HepG2 (cell line): ENCODE measurements around the gene SYNE1. TPM values are rescaled to one million over a fixed set of nuclear protein-coding genes. Genes with fewer than 3 reads are reported as not detected.

Experiments
- ATAC-seq: fragments of 200-7000 bp; cut with Tn5 transposase; 3 replicates; pipeline ENCODE4 v1.9.1; 2020; ENCODE audit warnings: mild to moderate bottlenecking, moderate library complexity
- BruUV-seq: library from RNA; stranded (reverse); fragments of 400-500 nt; replicated peaks from 2 replicates; lab custom pipeline; 2021; lab: Mats Ljungman, UMichigan
- CTCF ChIA-PET: fragments of 300-600 bp; formaldehyde crosslinking; extraction: SDS; loops from one replicate; lab custom pipeline; 2021; ENCODE audit warnings: low total read pairs, inconsistent platforms, low intra/inter-chr PET ratio; lab: Yijun Ruan, JAX
- POLR2A ChIA-PET: fragments of 350-600 bp; sonication (Branson Sonifier 250); formaldehyde crosslinking; loops from one replicate; lab custom pipeline; 2020; ENCODE audit warnings: antibody characterized with exemption, inconsistent platforms; lab: Yijun Ruan, JAX
- DNase-seq: peaks from one replicate; pipeline ENCODE4 v3.0.0-alpha.2; 2015; ENCODE audit warnings: low spot score
- FAIRE-seq: peaks from 3 replicates; lab custom pipeline; 2011; peaks lifted over from hg19 to GRCh38; lab: Jason Lieb, UNC
- H2AFZ ChIP-seq: one replicate; pipeline ENCODE4 v1.6.1; 2011; ENCODE audit warnings: low read length, inconsistent platforms
- H3K27ac ChIP-seq: fragments of 300-600 bp; 3 replicates; pipeline ENCODE4 v1.8.0; 2011; ENCODE audit warnings: mixed run types, mild to moderate bottlenecking, mixed read lengths, low read length, inconsistent platforms; ENCODE audit not compliant: insufficient read depth; ENCODE audit errors: extremely low read length
- H3K27me3 ChIP-seq, 2 experiments: fragments of 200-600 bp in 1 of 2; 2 replicates in 1 of 2; 3 replicates in 1 of 2; pipeline versions ENCODE4 v1.6.0 to v1.8.0; 2011; ENCODE audit warnings: low read length in 2 of 2, mild to moderate bottlenecking in 2 of 2, moderate library complexity in 2 of 2, inconsistent platforms in 1 of 2; ENCODE audit not compliant: insufficient read depth in 2 of 2, control insufficient read depth in 1 of 2
- H3K36me3 ChIP-seq, 2 experiments: fragments of 200-600 bp in 1 of 2; replicated peaks in 1 of 2; 2 replicates in 1 of 2; 3 replicates in 1 of 2; pipeline versions ENCODE4 v1.5.1 to v1.8.0; 2011; ENCODE audit warnings: low read length in 2 of 2, inconsistent platforms in 1 of 2; ENCODE audit not compliant: insufficient read depth in 2 of 2, control insufficient read depth in 1 of 2
- H3K4me1 ChIP-seq: 2 replicates; pipeline ENCODE4 v1.5.1; 2012; ENCODE audit warnings: low read length, inconsistent platforms; ENCODE audit not compliant: insufficient read depth
- H3K4me2 ChIP-seq: 2 replicates; pipeline ENCODE4 v1.6.0; 2011; ENCODE audit warnings: low read depth, low read length, inconsistent platforms
- H3K4me3 ChIP-seq, 3 experiments: fragments of 200-600 bp in 1 of 3; sonication (generic), shearing (Covaris generic) in 1 of 3; replicated peaks in 1 of 3; 2 replicates each; pipeline ENCODE4 v1.5.1; 2011 to 2016; ENCODE audit warnings: low read length in 3 of 3, inconsistent platforms in 2 of 3, low read depth in 2 of 3, mild to moderate bottlenecking in 2 of 3, control low read depth in 1 of 3, mixed read lengths in 1 of 3; ENCODE audit not compliant: insufficient read depth in 1 of 3
- H3K79me2 ChIP-seq: one replicate; pipeline ENCODE4 v1.6.1; 2011; ENCODE audit warnings: low read length, inconsistent platforms; ENCODE audit not compliant: insufficient read depth
- H3K9ac ChIP-seq: 2 replicates; pipeline ENCODE4 v1.6.0; 2011; ENCODE audit warnings: mild to moderate bottlenecking, low read depth, low read length, inconsistent platforms; ENCODE audit not compliant: insufficient read depth
- H3K9me3 ChIP-seq: 2 replicates; pipeline ENCODE4 v1.5.1; 2012; ENCODE audit warnings: mild to moderate bottlenecking, low read length
- H4K20me1 ChIP-seq: 2 replicates; pipeline ENCODE4 v1.6.0; 2011; ENCODE audit warnings: inconsistent platforms, mild to moderate bottlenecking, low read length, moderate library complexity; ENCODE audit not compliant: insufficient read depth
- BRF2 ChIP-seq: sonication (generic); formaldehyde crosslinking; IDR thresholded peaks from 2 replicates; pipeline ENCODE4 v1.8.1; 2022; ENCODE audit warnings: mild to moderate bottlenecking, missing genetic modification reagents
- CTCF ChIP-seq: sonication (generic); formaldehyde crosslinking; IDR thresholded peaks from 2 replicates; pipeline ENCODE4 v1.5.0; 2020; ENCODE audit warnings: mild to moderate bottlenecking, missing genetic modification reagents, moderate library complexity
- DNMT1 ChIP-seq: sonication (generic); formaldehyde crosslinking; IDR thresholded peaks from 2 replicates; pipeline ENCODE4 v1.5.1; 2020; ENCODE audit warnings: mild to moderate bottlenecking, missing genetic modification reagents
- HBP1 ChIP-seq: IDR thresholded peaks from 2 replicates; pipeline ENCODE4 v1.6.1; 2016; ENCODE audit warnings: low read depth, control low read depth
- IRF2 ChIP-seq: IDR thresholded peaks from 2 replicates; pipeline ENCODE4 v1.6.1; 2018; ENCODE audit warnings: missing genetic modification reagents, missing compliant biosample characterization
- ISL2 ChIP-seq: sonication (generic); formaldehyde crosslinking; IDR thresholded peaks from 2 replicates; pipeline ENCODE4 v1.5.0; 2020; ENCODE audit warnings: missing genetic modification reagents
- KLF11 ChIP-seq: IDR thresholded peaks from 2 replicates; pipeline ENCODE4 v1.6.1; 2016; ENCODE audit warnings: missing compliant biosample characterization
- MIXL1 ChIP-seq: IDR thresholded peaks from 2 replicates; pipeline ENCODE4 v1.6.1; 2016
- NR2F2 ChIP-seq: IDR thresholded peaks from 2 replicates; pipeline ENCODE4 v1.6.1; 2012; ENCODE audit warnings: low read depth, inconsistent platforms, borderline replicate concordance
- SMC3 ChIP-seq: IDR thresholded peaks from 2 replicates; pipeline ENCODE4 v1.6.1; 2011; ENCODE audit warnings: low read length, improper control_type of control experiment
- STAG1 ChIP-seq: sonication (generic); formaldehyde crosslinking; IDR thresholded peaks from 2 replicates; pipeline ENCODE4 v1.4.0; 2020; ENCODE audit warnings: missing genetic modification reagents
- WGBS: methylation state at CpG from one replicate; pipeline ENCODE4 v1.1.6; 2017; ENCODE audit warnings: low lambda C conversion rate; 5-methylcytosine and 5-hydroxymethylcytosine counted together
- in situ Hi-C: cut with HindIII; loops from 2 replicates; pipeline ENCODE4 v1.10.0; 2017; ENCODE audit warnings: low pct_unique_long_range_greater_than_20kb; ENCODE audit not compliant: extremely low pct_ligation_motif_present
- intact Hi-C: fragments of 100-400 bp; cut with micrococcal nuclease; formaldehyde crosslinking; loops from one replicate; pipeline ENCODE4 v1.10.0; 2022; ENCODE audit not compliant: unreplicated experiment
- polyA plus RNA-seq, 8 experiments: library from polyadenylated mRNA; depleted of rRNA in 3 of 8; stranded (reverse) in 7 of 8; unstranded in 1 of 8; fragments of >200 nt; fragmentation: Illumina TruSeq in 4 of 8; extraction: Trizol in 4 of 8; gene quantifications; 2 replicates each; pipeline versions ENCODE4 v1.2.1 to v1.2.3, GENCODE V29; 2011 to 2016; ENCODE audit warnings: low read depth in 4 of 8, missing spikeins in 1 of 8, mixed read lengths in 1 of 8; ENCODE audit not compliant: insufficient read depth in 1 of 8
- total RNA-seq, 5 experiments: library from RNA; depleted of rRNA; stranded (reverse); fragments of >200 nt; fragmentation: Illumina TruSeq; extraction: Trizol; gene quantifications; 2 replicates each; pipeline ENCODE4 v1.2.3, GENCODE V29; 2016; ENCODE audit warnings: low read depth in 1 of 5

SYNE1 gene
- total and polyA plus RNA-seq, 2 of the 13 experiments (the other 11 are each of a cell fraction or from before 2014, with no cell fraction given) = 5.5 to 15.9 TPM

GRCh38 chr6:152206072-152206818 lies 430.9 kb downstream of the SYNE1 start:
- Histone ChIP-seq H3K27me3 (no peaks in the 10 kb centered on the region), H3K4me1 (peaks cover 9% of the 10 kb centered on the region; the same call in 1 of the 2 replicates), H3K4me3 (no peak overlapping the region), H3K4me2 (no peak overlapping the region), H3K9me3 (no peaks in the 10 kb centered on the region), H3K9ac (no peak overlapping the region), H3K79me2 (no peaks in the 10 kb centered on the region), H3K36me3 (no peaks in the 10 kb centered on the region), H4K20me1 (no peaks in the 10 kb centered on the region), H2AFZ (no peak overlapping the region), H3K27ac (no peak overlapping the region)
- in situ Hi-C loops (no loop called here), intact Hi-C loops (loop anchor here (1.0 to 5.0 kb wide), 4 partner anchors 36 to 150 kb away; no protein-coding TSS in a partner anchor)
- ChIA-PET CTCF (interaction anchor here (1.3 to 1.7 kb wide), 2 partner anchors 62 to 151 kb away, joined by 4 to 19 read pairs; no protein-coding TSS in a partner anchor), POLR2A (no interaction called here)
- ATAC-seq (peak; percentile 60), DNase-seq (peak; percentile 17), FAIRE-seq (peak; percentile 26)
- no TSS peak for BruUV-seq
- 85% methylated on average over 18 of the region's 18 CpGs for WGBS
- TF ChIP-seq STAG1 (CRISPR knock-in tag) (peak; percentile 60), KLF11 (CRISPR knock-in tag) (no peak), ISL2 (no peak), BRF2 (CRISPR knock-in tag) (no peak), DNMT1 (CRISPR knock-in tag) (no peak), MIXL1 (CRISPR knock-in tag) (no peak), CTCF (CRISPR knock-in tag) (peak; percentile 59), SMC3 (peak; percentile 68; the same call in 1 of the 2 replicates), HBP1 (CRISPR knock-in tag) (no peak), IRF2 (CRISPR knock-in tag) (no peak), NR2F2 (no peak)
